LNCAP (cell line): ENCODE data around the gene AKT3.

Experiments used
- TF ChIP-seq, protein P1 (sequence below): fragments of 450-650 bp; IDR thresholded peaks from 2 replicates; pipeline ENCODE4 v1.5.1; 2017; ENCODE audit warnings: mild to moderate bottlenecking

Gene AKT3

DNA sequence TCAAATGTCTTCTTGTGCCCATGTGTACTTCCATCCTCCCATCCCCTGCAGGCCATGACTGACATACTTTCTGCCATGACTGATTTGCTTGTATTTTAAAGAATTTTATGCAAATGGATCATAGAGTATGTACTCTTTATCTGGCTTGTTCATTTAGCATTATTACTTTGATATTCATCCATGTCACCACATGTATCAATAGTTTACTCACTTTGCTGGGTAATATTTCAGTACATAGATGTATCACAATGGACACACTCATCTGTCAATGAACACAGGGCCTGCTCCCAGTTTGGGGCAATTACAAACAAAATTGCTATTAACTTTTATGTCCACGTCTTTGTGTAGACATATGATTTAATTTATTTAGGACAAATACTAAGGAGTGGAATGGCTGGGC is 335.1 kb downstream of the AKT3 start:
- TF ChIP-seq, protein P1, sequence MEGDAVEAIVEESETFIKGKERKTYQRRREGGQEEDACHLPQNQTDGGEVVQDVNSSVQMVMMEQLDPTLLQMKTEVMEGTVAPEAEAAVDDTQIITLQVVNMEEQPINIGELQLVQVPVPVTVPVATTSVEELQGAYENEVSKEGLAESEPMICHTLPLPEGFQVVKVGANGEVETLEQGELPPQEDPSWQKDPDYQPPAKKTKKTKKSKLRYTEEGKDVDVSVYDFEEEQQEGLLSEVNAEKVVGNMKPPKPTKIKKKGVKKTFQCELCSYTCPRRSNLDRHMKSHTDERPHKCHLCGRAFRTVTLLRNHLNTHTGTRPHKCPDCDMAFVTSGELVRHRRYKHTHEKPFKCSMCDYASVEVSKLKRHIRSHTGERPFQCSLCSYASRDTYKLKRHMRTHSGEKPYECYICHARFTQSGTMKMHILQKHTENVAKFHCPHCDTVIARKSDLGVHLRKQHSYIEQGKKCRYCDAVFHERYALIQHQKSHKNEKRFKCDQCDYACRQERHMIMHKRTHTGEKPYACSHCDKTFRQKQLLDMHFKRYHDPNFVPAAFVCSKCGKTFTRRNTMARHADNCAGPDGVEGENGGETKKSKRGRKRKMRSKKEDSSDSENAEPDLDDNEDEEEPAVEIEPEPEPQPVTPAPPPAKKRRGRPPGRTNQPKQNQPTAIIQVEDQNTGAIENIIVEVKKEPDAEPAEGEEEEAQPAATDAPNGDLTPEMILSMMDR, result no peak

DNA sequence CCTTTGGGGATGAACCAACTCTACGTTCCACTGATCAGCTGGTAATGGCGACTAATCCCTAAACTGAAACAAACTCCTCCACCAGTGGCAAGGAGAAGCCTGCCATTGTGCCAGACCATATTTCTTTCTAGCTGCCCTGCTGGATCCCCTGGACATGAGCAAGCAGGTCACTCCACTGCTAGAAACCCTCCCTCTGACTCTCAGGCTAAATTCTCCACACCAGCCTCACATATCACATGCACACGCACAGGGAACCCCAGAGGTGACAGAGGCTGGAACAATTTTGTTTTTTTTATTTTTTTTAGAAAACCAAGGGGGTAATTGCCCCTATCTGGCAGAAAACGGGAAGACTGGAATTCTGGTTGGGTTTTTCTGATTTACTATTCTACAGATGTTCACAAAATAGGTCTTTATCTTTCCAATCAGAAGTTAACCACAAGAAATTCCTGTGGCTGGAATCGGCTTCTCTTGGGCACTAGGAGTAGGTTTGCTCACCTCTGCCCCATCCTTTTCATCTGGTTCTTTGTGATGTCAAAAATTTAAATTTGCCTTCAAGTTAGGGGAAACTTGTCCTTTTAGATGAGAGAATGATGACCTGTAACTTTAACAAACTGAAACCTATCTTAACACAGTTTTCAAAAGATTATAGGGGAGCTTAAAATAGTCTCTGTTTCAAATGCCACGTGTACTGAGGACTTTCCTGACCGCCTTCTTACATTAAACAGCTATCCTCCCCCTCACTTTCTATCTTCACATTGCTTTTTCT is 336.1 kb downstream of the AKT3 start:
- TF ChIP-seq, protein P1, result no peak

DNA sequence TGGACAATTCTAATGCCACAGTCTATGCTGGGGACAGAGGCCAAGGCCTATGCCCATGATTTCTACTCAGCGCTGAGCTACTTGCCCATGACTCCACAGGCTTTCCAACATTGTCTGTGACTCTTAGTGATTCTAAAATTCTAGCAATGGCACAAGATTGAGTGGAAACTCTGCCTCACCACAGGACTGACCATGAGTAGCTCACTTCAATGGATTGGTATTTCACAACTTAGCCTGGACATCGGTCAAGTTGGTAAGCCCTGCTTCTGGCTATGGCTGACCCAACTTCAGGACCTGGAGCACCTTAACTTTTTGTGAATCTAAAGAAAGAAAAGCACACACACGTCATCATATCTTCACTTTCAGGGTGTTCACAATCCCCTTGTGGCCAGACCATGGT is 339.1 kb downstream of the AKT3 start:
- TF ChIP-seq, protein P1, result no peak

GRCh38 chr1:243508943-243509342 is 341.1 kb downstream of the AKT3 start:
- TF ChIP-seq, protein P1, result no peak

DNA sequence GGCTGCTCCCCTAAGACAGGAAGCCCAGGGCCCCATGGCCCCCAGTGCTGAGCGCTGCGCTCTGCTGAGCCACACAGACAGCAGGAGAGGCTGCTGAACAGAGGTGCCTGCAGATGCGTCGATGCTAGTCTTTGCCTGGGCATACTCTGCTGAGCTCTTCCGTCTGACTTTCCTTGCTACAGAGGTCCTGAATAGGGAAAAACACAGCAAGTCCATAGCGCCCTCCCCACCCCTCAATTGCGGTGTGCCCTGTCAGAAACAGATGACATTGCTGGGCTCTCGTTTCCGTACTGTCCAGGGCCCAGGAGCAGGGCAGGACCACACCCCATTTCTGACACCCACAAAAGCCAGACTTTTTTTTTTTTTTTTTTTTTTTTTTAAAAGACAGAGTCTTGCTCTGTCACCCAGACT is 341.7 kb downstream of the AKT3 start:
- TF ChIP-seq, protein P1, result no peak

- TF ChIP-seq, protein P1, result no peak
Measured at GRCh38 chr1:243507672-243508302, 342.3 kb downstream of the AKT3 start.

DNA sequence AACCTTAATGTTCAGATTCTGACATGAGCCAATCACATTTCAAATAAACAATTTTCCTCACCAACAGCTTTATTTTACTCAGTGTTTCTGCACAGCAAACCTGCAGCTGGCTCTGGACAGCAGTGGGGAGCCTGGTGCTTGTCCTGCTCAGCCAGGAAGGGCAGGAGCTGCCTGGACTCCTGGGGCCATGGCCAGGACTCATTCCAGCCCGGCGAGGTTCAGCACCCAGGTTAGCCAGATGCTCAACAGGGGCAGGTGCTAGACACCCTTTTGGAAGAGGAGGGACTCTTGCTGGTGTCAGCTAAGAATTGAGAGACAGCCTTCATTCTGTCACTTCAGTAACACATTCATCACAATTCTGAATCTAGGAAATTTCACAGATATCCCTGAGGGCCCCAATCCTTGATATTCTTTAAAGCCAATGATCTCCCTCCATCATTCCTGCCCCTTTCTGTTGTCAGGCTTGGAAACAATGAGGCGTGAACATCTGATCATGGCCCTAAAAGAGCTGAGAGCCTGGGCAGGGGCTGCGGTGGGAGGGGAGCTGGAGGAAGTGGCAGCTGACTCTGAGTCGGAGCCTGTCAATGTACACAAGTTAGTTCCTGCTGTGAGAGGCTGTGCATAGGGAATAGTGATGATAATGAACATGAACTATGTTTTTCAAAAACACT is 342.9 kb downstream of the AKT3 start:
- TF ChIP-seq, protein P1, result no peak
